Central memory CD4-positive, alpha-beta T cell (primary cell): ENCODE data around the gene ARL6IP4.

ENCODE experiments used
- DNase-seq: peaks from one replicate; pipeline ENCODE4 v3.0.0; 2022

The ARL6IP4 gene

DNA sequence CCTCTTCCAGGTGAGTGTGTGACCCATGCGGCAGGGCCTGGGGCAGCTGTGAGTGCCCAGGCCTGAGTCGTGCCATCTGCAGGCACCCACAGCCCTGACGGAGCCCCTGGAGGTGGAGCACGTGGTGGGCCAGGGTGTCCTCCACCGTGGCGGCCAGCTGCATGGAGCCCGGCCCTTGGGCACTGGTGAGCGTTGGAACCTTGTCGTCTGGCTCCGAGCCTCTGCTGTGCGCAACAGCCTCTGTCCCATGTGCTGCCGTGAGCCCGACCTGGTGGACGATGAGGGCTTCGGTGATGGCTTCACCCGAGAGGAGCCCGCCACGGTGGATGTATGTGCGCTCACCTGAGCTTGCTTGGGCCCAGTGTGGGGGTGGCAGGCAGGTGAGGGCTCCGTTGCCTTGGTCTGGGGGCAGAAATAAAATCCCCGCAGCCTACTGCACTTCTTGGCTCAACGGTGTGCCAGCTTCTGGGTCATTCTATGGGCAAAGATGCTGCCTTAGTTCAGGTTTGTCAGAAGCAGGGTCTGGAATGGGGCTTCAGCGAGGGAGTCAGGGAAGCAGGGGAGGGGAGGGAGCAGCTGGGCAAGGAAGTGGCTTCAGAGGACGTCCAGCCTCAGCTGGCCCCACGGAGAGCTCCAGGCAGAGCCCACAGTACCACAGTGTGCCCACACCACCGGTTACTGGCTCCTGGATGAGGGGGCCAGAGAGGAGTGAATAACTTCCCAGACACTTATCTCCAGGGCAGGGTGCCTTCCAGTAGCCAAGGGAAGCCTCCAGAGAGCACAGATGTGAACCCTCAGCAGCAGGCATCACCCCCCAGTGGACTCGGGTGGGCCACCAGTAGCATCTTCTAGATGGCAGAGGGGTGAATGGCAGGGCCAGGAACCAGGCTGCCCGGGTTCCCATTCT lies 1.2 kb upstream of the ARL6IP4 start:
- DNase-seq, result no peak

GRCh38 chr12:122979908-122980182 lies 636 bp upstream of the ARL6IP4 start:
- no peak for DNase-seq

DNA sequence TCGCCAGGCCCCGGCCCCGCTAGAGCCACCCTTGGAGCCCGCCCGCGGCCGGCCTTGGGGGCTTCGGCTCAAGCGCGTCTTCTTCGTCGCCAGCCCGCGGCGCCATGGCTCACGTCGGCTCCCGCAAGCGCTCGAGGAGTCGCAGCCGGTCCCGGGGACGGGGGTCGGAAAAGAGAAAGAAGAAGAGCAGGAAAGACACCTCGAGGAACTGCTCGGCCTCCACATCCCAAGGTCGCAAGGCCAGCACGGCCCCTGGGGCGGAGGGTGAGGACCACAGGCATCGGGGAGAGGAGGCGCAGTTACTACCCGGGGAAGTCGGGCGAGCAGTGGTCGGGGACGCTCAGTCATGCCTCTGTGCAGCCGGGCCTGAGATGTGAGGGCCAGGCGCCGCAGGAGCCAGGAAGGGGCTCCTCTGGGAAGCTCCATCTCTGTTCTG lies 573 bp downstream of the ARL6IP4 start:
- peak; percentile 12 for DNase-seq

GRCh38 chr12:122981587-122982476 lies 1.4 kb downstream of the ARL6IP4 start:
- DNase-seq, result no peak

- no peak for DNase-seq
These were observed 2.0 kb downstream of the ARL6IP4 start for GRCh38 chr12:122982477-122982815.

GRCh38 chr12:122982963-122983788 lies 2.7 kb downstream of the ARL6IP4 start:
- DNase-seq, result no peak

DNA sequence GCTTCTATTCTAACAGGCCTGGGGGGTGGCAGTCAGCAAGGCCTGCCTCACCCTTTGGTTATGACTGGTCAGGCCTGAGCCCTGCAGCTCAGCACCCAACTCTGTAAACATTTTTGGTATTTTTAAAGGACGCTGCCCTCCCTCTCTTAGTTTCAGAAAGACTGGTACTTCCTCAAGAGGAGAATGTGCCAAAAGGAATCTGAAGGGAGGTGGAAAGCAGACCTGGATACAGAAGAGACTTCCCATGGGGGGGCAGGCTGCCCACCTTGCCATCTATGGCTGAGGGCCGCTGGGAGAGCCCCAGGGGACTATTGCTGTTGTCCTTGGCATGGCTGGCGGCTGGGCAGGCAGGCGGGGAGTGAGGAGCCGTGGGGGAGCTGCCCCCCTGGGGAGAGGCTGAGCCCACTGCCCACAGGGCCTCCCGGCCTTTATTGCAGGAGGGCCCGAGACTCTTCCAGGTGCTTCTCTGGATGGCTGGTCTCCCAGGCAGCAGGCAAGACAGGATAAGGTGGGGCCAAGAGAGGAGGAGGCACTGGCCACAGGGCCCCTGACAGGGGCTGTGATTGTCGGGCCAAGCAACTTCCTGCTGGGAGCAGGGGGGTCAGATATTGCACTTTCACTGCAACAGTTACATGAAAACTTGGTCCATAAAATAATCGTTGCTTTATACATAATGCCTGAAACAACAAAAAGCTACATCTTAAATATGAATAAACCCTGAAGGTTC lies 3.5 kb downstream of the ARL6IP4 start:
- DNase-seq, result no peak

DNA sequence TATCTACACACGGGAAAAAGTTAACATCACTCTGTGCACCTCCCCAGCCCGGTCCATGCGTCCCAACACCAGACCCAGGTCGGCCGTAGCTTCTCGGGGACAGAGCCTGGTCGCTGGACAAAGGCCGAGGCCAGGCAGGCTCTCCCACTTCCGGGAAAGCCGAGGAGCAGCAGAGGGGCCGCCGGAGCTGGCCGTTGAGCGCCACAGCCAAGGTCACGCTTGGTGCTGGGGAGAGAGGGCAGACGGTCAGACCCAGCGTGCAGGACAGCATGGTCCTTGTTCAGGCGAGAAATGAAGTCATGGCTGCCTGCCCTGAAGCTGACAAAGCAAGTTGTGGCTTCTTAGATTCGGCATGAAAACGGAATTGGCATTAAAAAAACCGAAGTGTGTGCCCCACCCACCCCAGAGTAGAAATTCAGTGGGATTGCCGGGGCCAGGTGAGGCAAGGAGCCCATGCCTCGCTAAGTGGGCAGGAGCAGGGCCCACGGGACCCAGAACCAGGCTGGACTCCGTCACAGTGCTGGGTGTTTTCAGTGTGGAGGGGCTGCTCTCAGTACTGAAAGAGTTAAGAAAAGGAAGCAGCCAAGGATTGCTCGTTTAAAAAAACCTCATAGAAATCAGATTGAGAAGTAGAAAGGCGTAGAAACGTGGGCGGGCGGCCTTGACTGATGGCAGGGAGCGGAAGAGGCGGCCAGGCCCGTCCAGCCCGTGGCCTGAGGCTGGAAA lies 4.3 kb downstream of the ARL6IP4 start:
- no peak for DNase-seq

- no peak for DNase-seq
These were observed 5.1 kb downstream of the ARL6IP4 start for GRCh38 chr12:122985338-122986257.

DNA sequence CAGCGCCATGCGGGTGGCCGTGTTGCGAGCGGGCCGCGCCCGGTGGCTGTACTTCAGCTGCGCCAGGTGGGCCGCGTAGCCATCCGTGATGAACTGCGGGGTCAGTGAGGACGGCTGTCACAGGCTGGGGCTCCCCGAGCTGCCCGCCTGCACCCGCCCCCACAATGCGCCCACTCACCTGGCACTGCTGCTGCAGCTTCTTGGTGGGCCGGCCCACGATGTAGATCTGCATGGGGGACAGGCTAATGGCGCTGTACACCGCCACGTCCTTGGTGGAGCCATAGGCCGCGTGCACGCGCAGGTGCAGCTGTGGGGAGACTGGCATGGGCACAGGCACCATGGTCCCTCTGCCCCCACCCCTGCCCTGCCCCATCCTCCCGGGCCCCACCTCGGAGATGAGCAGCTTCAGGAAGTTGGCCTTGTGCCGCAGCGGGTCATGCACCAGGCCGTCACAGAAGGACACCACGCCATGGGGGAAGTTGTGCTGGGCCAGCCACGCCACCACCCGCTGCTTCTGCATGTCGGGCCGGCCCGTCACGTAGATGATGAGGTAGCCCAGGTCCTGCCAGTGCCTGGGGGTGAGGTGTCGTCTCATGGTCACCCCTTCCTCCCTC lies 5.9 kb downstream of the ARL6IP4 start:
- DNase-seq, result no peak

- DNase-seq, result no peak
These were observed 6.8 kb downstream of the ARL6IP4 start for GRCh38 chr12:122987086-122987951.

DNA sequence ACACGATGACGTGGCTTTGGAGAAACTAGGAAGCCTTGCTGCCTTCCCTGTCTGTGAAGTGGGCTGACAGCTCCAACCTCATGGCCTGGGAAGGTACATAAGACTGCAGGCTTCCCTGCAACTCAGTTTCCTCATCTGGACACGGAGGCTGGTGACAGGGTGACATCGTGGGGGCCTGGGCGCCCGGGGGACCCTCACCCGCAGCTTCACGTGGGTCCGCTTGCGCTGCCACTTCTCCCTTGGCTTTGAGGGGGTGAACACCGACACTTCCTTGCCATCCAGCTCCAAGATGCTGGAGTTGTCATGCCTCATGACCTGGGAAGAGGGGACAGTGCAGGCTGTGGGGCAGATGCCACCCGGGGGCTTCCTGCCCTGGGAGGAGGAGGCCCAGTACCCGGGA lies 7.6 kb downstream of the ARL6IP4 start:
- no peak for DNase-seq

GRCh38 chr12:122988612-122989212 lies 8.2 kb downstream of the ARL6IP4 start:
- DNase-seq, result no peak

DNA sequence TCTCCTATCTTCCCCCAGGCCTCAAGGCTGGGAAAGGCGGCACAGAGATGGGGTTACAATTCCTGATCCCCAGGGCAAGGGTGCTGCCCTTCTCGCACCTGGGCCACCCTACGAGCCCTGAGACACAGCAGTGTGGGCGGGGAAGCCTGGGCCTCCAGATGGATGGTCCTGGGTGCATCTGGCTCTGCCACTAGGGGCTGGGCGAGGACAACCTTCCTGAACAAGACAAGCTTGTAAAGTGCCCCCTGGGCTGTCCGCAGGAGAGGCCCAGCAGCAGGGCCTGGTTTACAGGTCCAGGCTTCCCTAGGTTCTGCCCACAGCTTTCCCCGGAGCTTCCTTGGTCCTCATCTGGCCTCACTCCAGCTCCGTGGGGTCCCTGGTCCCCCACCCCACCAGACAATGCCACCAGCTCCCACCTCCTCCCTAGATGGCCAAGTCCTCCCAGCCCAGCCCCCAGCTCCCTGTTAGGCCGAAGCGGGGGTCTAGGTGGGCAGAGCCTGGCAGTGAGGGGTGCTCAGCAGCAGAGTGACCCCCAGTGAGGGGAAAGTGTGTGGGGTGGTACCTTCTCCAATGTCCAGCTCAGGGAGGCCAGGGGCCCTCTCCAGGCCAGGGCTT lies 8.9 kb downstream of the ARL6IP4 start:
- no peak for DNase-seq

GRCh38 chr12:122989874-122990419 lies 9.5 kb downstream of the ARL6IP4 start:
- no peak for DNase-seq

GRCh38 chr12:122990561-122990960 lies 10.1 kb downstream of the ARL6IP4 start:
- no peak for DNase-seq

DNA sequence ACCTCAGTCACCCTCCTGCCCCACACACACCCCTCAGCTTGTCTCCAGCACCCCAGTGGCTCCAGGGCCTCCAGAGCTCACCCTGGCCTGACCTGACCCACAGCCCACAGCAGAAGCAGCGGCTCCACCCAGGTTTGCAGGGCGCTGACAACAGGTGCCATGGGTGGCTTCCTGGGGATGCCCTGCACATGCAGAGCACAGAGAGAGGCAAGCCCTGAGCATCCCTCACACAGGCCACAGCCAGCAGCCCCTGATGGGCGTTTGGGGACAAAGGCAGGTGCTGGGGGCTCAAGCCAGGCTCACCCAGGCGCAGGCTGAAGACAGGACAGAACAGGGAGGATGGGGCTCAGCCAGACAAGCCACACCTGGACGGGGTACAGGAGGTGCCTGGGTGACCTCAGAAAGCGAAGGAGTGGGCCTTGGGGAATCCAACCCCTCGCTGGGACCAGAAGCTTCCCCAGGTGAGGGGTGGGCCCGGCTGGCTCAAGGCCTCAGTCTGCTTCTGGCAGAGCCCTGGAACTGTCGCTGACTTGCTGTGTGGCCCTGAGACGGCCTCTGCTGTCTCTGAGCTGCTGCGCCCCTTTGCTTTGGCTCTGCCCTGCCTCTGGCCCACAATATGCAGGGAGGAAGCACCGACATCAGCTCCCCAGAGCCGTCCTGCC lies 10.6 kb downstream of the ARL6IP4 start:
- no peak for DNase-seq
